Thyroid gland (tissue), 4 donors: ENCODE data around the gene SAE1.

Experiments used
- POLR2A ChIP-seq, 2 donors: fragments of 450-650 bp; IDR thresholded peaks; one replicate each; pipeline ENCODE4 v1.6.1; 2017; ENCODE audit warnings: antibody characterized with exemption in 2 of 2, mild to moderate bottlenecking in 2 of 2, moderate library complexity in 1 of 2
- TF ChIP-seq, protein P1 (sequence below), 6 experiments: fragments of 200-600 bp in 3 of 6; fragments of 450-650 bp in 3 of 6; sonication (generic) in 3 of 6; IDR thresholded peaks; one replicate each; pipeline ENCODE4 v1.5.1; 2016 to 2019; ENCODE audit warnings: antibody characterized with exemption in 6 of 6, mild to moderate bottlenecking in 2 of 6, inconsistent platforms in 1 of 6, moderate library complexity in 1 of 6

- TF ChIP-seq, protein P1, sequence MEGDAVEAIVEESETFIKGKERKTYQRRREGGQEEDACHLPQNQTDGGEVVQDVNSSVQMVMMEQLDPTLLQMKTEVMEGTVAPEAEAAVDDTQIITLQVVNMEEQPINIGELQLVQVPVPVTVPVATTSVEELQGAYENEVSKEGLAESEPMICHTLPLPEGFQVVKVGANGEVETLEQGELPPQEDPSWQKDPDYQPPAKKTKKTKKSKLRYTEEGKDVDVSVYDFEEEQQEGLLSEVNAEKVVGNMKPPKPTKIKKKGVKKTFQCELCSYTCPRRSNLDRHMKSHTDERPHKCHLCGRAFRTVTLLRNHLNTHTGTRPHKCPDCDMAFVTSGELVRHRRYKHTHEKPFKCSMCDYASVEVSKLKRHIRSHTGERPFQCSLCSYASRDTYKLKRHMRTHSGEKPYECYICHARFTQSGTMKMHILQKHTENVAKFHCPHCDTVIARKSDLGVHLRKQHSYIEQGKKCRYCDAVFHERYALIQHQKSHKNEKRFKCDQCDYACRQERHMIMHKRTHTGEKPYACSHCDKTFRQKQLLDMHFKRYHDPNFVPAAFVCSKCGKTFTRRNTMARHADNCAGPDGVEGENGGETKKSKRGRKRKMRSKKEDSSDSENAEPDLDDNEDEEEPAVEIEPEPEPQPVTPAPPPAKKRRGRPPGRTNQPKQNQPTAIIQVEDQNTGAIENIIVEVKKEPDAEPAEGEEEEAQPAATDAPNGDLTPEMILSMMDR (IDR thresholded peaks at IDR 0.05), result no peak
- no peak for TF ChIP-seq POLR2A (IDR thresholded peaks at IDR 0.05)
Measured at GRCh38 chr19:47097396-47098201, 33.0 kb upstream of the SAE1 start.
